ENCODE measurements around the gene SFXN4. TPM values are rescaled to one million over a fixed set of nuclear protein-coding genes. Genes with fewer than 3 reads are reported as not detected.

Gene SFXN4
- total and polyA plus RNA-seq, 9 donors: 11.8 to 54.9 (median 18.9) TPM

DNA sequence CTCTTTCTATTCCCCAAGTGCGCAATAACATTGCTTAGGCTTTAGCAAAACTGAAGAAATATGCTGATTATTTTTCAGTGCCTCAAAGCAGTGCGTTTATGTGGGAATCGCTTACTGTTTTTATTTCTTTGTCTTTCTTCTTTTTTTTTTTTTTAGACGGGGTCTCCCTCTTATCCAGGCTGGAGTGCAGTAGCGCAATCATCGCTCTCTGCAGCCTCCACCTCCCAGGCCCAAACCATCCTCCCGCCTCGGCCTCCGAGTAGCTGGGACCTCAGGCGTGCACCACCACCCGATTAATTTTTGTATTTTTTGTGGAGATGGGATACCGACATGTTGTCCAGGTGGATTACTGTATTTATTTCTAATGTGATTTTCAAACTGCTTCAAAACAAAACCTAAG lies 60.4 kb downstream of the SFXN4 start:
- Histone ChIP-seq H3K27me3 (no peaks in the 10 kb centered on the region), H3K36me3 (no peaks in the 10 kb centered on the region), H3K27ac (no peak overlapping the region), H3K9me3 (no peaks in the 10 kb centered on the region), H3K4me3 (peak overlapping the region; percentile 62), H3K4me1 (ENCODE audit: insufficient read depth) (peaks cover 7% of the 10 kb centered on the region)
- intact Hi-C loops (cut with DNase I): loop anchor here in 1 of 4 donors (10.0 kb wide), 1 partner anchor 60 kb away; the partner anchor contains the start of gene SFXN4
- TF ChIP-seq POLR2A (IDR thresholded peaks at IDR 0.05): no peak
- no peak for TF ChIP-seq CTCF (IDR thresholded peaks at IDR 0.05)
- TF ChIP-seq EP300 (IDR thresholded peaks at IDR 0.05): no peak
- 76 to 82% (median 81%) methylated on average over 12 of the region's 12 CpGs for WGBS, 3 donors
- DNase-seq: no peak

- no peaks in the 10 kb centered on the region for H3K36me3 ChIP-seq
- intact Hi-C loops (cut with DNase I): loop anchor here in 1 of 4 donors (10.0 kb wide), 1 partner anchor 60 kb away; the partner anchor contains the start of gene SFXN4
- peaks cover 7% of the 10 kb centered on the region for H3K4me1 ChIP-seq (ENCODE audit: insufficient read depth)
- no peak overlapping the region for H3K27ac ChIP-seq
- WGBS, 3 donors: 0 to 1% (median 1%) methylated on average over 17 to 22 of the region's 22 CpGs
- H3K4me3 ChIP-seq: peak overlapping the region; percentile 62
- peak in 3 of 5 donors; percentile 40 to 53 (median 50) for DNase-seq
- H3K9me3 ChIP-seq: no peaks in the 10 kb centered on the region
- no peaks in the 10 kb centered on the region for H3K27me3 ChIP-seq
- no peak for TF ChIP-seq EP300 (IDR thresholded peaks at IDR 0.05)
- no peak for TF ChIP-seq POLR2A (IDR thresholded peaks at IDR 0.05)
- TF ChIP-seq CTCF (IDR thresholded peaks at IDR 0.05): no peak
Measured at GRCh38 chr10:119104654-119105015, 60.9 kb downstream of the SFXN4 start.

DNA sequence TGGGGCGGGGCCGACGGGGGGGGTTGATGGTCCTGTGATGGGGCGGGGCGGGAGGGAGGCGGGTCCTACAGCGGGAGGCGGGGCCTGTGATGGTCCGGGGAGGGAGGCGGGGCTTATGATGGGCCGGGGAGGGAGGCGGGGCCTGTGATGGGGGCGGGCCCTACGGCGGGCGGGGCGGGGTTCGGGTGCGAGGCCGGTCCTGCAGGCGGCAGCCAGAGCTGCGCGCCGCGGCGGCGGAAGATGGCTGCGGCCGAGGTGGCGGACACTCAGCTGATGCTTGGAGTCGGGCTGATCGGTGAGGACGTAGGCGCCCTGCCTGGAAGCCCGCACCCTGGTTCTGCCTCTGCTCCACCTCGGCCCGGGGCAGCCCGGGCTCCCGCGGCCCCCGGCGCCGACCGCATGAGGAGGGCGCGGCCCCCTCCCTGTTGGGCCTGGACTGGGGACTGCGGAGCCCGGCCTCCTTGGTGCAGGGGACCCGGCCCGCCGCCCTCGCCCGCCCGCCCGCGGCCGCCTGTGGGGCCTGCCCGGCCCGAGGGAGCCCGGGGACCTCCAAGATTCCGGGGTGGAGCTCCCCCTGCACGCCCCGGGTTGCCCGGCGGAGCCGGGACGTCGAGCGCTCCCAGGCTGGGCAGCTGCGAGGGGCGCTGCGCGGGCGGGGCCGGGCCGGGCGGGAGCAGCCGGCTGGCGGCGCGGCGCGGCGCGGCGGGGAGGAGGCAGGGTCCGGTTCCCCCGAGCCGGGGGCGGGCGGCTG lies 61.4 kb downstream of the SFXN4 start, which contains the start of gene DENND10:
DENND10 (plus strand) TSS at position 211 of the 751 bp plus-strand sequence; CDS start at position 241, 30 bp downstream.
- no peaks in the 10 kb centered on the region for H3K36me3 ChIP-seq
- DNase-seq: peak; percentile 82 to 91 (median 86)
- 0 to 1% (median 1%) methylated on average over 6 to 90 of the region's 91 CpGs for WGBS, 3 donors
- intact Hi-C loops (cut with DNase I): loop anchor here in 1 of 4 donors (10.0 kb wide), 1 partner anchor 61 kb away; the partner anchor contains the start of gene SFXN4
- H3K4me1 ChIP-seq (ENCODE audit: insufficient read depth): peaks cover 7% of the 10 kb centered on the region
- peak within 1 kb of the TSS in 1 of 2 donors; percentile 45 for H3K27ac ChIP-seq
- H3K4me3 ChIP-seq: peak within 1 kb of the TSS; percentile 62
- H3K9me3 ChIP-seq: no peaks in the 10 kb centered on the region
- TF ChIP-seq EP300 (IDR thresholded peaks at IDR 0.05) (no peak), CTCF (IDR thresholded peaks at IDR 0.05) (peak in 1 of 3 donors; percentile 29), POLR2A (IDR thresholded peaks at IDR 0.05) (peak; percentile 73)
- no peaks in the 10 kb centered on the region for H3K27me3 ChIP-seq

GRCh38 chr10:119103241-119103902 lies 62.1 kb downstream of the SFXN4 start:
- WGBS, 3 donors: 36 to 45% (median 42%) methylated on average over 11 to 12 of the region's 12 CpGs
- H3K4me3 ChIP-seq: peak overlapping the region; percentile 23
- H3K4me1 ChIP-seq (ENCODE audit: insufficient read depth): peaks cover 7% of the 10 kb centered on the region
- H3K27ac ChIP-seq: peak overlapping the region in 1 of 2 donors; percentile 37
- intact Hi-C loops (cut with DNase I): loop anchor here in 1 of 4 donors (10.0 kb wide), 1 partner anchor 61 kb away; the partner anchor contains the start of gene SFXN4
- peak in 1 of 5 donors; percentile 27 for DNase-seq
- H3K27me3 ChIP-seq: no peaks in the 10 kb centered on the region
- H3K9me3 ChIP-seq: no peaks in the 10 kb centered on the region
- no peaks in the 10 kb centered on the region for H3K36me3 ChIP-seq
- no peak for TF ChIP-seq EP300 (IDR thresholded peaks at IDR 0.05)
- TF ChIP-seq POLR2A (IDR thresholded peaks at IDR 0.05): no peak
- no peak for TF ChIP-seq CTCF (IDR thresholded peaks at IDR 0.05)

Measured in ovary (tissue), 9 donors.